ENCODE measurements around the gene VPS50.

DNA sequence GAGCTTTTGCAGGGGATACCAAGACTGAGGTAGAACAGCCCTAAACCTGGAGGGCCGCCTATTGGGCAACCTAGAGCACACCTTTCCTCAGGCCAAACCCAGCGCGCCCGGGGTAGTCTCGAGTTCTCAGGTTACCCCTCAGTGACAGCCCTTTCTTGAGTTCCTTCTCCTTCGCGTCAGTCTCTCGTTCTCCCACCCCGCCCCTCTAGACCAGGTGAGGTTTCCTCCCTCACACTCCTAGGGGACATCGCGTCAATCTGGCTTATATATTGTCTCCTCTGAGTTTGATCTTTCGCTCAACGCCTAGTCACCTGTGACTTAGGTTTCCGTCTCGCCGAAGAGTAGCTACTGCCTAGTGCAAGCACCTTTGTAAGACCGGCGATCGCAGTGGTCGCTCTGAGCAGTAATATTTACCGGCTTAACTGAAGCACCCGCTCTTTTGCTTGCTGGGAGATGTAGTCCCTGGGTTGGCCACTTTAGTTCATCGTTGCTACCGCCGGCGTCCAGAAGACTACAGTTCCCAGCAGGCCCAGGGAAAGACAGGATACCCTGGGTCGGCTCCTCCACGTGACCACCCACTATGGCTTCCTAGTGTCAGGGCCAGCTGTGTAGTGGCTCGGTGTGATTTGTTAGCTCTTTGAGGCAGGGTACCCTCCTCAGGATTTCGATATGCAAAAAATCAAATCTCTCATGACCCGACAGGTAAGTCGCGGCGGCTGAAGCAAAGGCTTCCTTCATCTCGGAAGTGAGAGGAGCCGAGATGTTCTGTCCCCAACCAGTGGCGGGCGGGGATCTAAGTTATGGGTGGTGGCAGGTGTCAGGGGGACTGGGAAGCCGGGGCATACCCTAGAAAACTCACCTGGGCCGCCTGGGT is at the start of gene VPS50:
- TF ChIP-seq EZH2phosphoT487 (IDR thresholded peaks at IDR 0.05; ENCODE audit: insufficient read depth, low read depth) (no peak), EZH2 (IDR thresholded peaks at IDR 0.05; ENCODE audit: insufficient read depth, poor library complexity, severe bottlenecking) (no peak)

Data from GM23248 (cell line).